Thyroid gland (tissue), 4 donors: ENCODE data around the gene OR51I2. TPM values are rescaled to one million over a fixed set of nuclear protein-coding genes. Genes with fewer than 3 reads are reported as not detected.

Experiments used
- DNase-seq, 2 donors: peaks; one replicate each; pipeline ENCODE4 v3.0.0-alpha.2; 2019
- H3K27ac ChIP-seq, 3 donors: fragments of 200-600 bp; sonication (generic); 1 replicate in 2 of 3; 2 replicates in 1 of 3; pipeline ENCODE4 v1.5.1; 2016 to 2019; ENCODE audit warnings: mild to moderate bottlenecking in 1 of 3, moderate library complexity in 1 of 3
- H3K27me3 ChIP-seq: fragments of 200-600 bp; sonication (generic); one replicate; pipeline ENCODE4 v1.5.1; 2019
- H3K36me3 ChIP-seq, 2 donors: fragments of 200-600 bp; sonication (generic); one replicate each; pipeline ENCODE4 v1.5.1; 2016 to 2019
- H3K4me1 ChIP-seq, 2 donors: fragments of 200-600 bp; sonication (generic); one replicate each; pipeline ENCODE4 v1.5.1; 2017 to 2019
- H3K4me3 ChIP-seq, 3 donors: fragments of 200-600 bp; sonication (generic); replicated peaks in 1 of 3; 1 replicate in 2 of 3; 2 replicates in 1 of 3; pipeline ENCODE4 v1.5.1; 2016; ENCODE audit warnings: mild to moderate bottlenecking in 1 of 3
- H3K9me3 ChIP-seq: fragments of 200-600 bp; sonication (generic); one replicate; pipeline ENCODE4 v1.5.1; 2017
- CTCF ChIP-seq, 6 experiments: fragments of 200-600 bp in 3 of 6; fragments of 450-650 bp in 3 of 6; sonication (generic) in 3 of 6; IDR thresholded peaks; one replicate each; pipeline ENCODE4 v1.5.1; 2016 to 2019; ENCODE audit warnings: antibody characterized with exemption in 6 of 6, mild to moderate bottlenecking in 2 of 6, inconsistent platforms in 1 of 6, moderate library complexity in 1 of 6
- POLR2A ChIP-seq, 2 donors: fragments of 450-650 bp; IDR thresholded peaks; one replicate each; pipeline ENCODE4 v1.6.1; 2017; ENCODE audit warnings: antibody characterized with exemption in 2 of 2, mild to moderate bottlenecking in 2 of 2, moderate library complexity in 1 of 2
- WGBS, 2 donors: methylation state at CpG; one replicate each; pipeline ENCODE4 v1.1.5; 2017; 5-methylcytosine and 5-hydroxymethylcytosine counted together
- intact Hi-C: fragments of 100-400 bp; cut with DNase I; formaldehyde crosslinking; loops from one replicate; pipeline ENCODE4 v1.15.1; 2023
- total RNA-seq, 4 donors: library from RNA; depleted of rRNA; stranded (reverse); fragments of >200 nt; gene quantifications; one replicate each; pipeline ENCODE4 v1.2.3, GENCODE V29; 2016

The OR51I2 gene
- total RNA-seq, 4 donors from 2014 or later, result not detected

GRCh38 chr11:5473921-5474320 lies 24.8 kb downstream of the OR51I2 start:
- H3K27me3 ChIP-seq, result no peaks in the 10 kb centered on the region
- no peaks in the 10 kb centered on the region for H3K4me1 ChIP-seq
- no peak overlapping the region for H3K27ac ChIP-seq
- no peaks in the 10 kb centered on the region for H3K9me3 ChIP-seq
- TF ChIP-seq CTCF (IDR thresholded peaks at IDR 0.05) (no peak), POLR2A (IDR thresholded peaks at IDR 0.05) (no peak)
- no peak overlapping the region for H3K4me3 ChIP-seq
- intact Hi-C loops, result no loop called here
- H3K36me3 ChIP-seq, result no peaks in the 10 kb centered on the region
- no peak for DNase-seq

GRCh38 chr11:5476186-5476819 lies 27.2 kb downstream of the OR51I2 start:
- no peaks in the 10 kb centered on the region for H3K4me1 ChIP-seq
- H3K27me3 ChIP-seq, result no peaks in the 10 kb centered on the region
- no peaks in the 10 kb centered on the region for H3K36me3 ChIP-seq
- no peak overlapping the region for H3K27ac ChIP-seq
- WGBS, 2 donors, result 43 to 50% methylated on average over 2 of the region's 2 CpGs
- peak; percentile 27 to 45 for DNase-seq
- no peaks in the 10 kb centered on the region for H3K9me3 ChIP-seq
- intact Hi-C loops, result loop anchor here (5.0 kb wide), 1 partner anchor 331 kb away; the partner anchor contains the start of gene OR52N2
- no peak overlapping the region for H3K4me3 ChIP-seq
- TF ChIP-seq POLR2A (IDR thresholded peaks at IDR 0.05) (no peak), CTCF (IDR thresholded peaks at IDR 0.05) (peak; percentile 12 to 67 (median 58))

- intact Hi-C loops, result no loop called here
- no peak overlapping the region for H3K27ac ChIP-seq
- no peak overlapping the region for H3K4me3 ChIP-seq
- DNase-seq, result no peak
- TF ChIP-seq POLR2A (IDR thresholded peaks at IDR 0.05), result no peak
- TF ChIP-seq CTCF (IDR thresholded peaks at IDR 0.05), result no peak
- WGBS, 2 donors, result 89 to 91% methylated on average over 3 of the region's 3 CpGs
- H3K9me3 ChIP-seq, result no peaks in the 10 kb centered on the region
- H3K4me1 ChIP-seq, result no peaks in the 10 kb centered on the region
- no peaks in the 10 kb centered on the region for H3K27me3 ChIP-seq
- no peaks in the 10 kb centered on the region for H3K36me3 ChIP-seq
Observed at GRCh38 chr11:5486003-5486402, 36.9 kb downstream of the OR51I2 start.

GRCh38 chr11:5486421-5486820 lies 37.3 kb downstream of the OR51I2 start:
- H3K4me1 ChIP-seq, result no peaks in the 10 kb centered on the region
- H3K9me3 ChIP-seq, result no peaks in the 10 kb centered on the region
- no peak overlapping the region for H3K4me3 ChIP-seq
- TF ChIP-seq POLR2A (IDR thresholded peaks at IDR 0.05) (no peak), CTCF (IDR thresholded peaks at IDR 0.05) (no peak)
- H3K36me3 ChIP-seq, result no peaks in the 10 kb centered on the region
- intact Hi-C loops, result no loop called here
- no peak for DNase-seq
- H3K27me3 ChIP-seq, result no peaks in the 10 kb centered on the region
- WGBS, 2 donors, result 69 to 72% methylated on average over 3 of the region's 3 CpGs
- H3K27ac ChIP-seq, result no peak overlapping the region

GRCh38 chr11:5488385-5488784 lies 39.3 kb downstream of the OR51I2 start, which contains the start of gene OR52D1:
Gene OR52D1, plus strand, starts transcription at chr11:5488685. Its CDS starts 22 bp downstream, at chr11:5488707.
- no peaks in the 10 kb centered on the region for H3K36me3 ChIP-seq
- H3K4me3 ChIP-seq, result no peak within 1 kb of the TSS
- H3K4me1 ChIP-seq, result no peaks in the 10 kb centered on the region
- H3K9me3 ChIP-seq, result no peaks in the 10 kb centered on the region
- no peak for TF ChIP-seq POLR2A (IDR thresholded peaks at IDR 0.05)
- TF ChIP-seq CTCF (IDR thresholded peaks at IDR 0.05), result no peak
- no peaks in the 10 kb centered on the region for H3K27me3 ChIP-seq
- no peak within 1 kb of the TSS for H3K27ac ChIP-seq
- intact Hi-C loops, result no loop called here
- no peak for DNase-seq
